ENCODE measurements around the gene CHMP1B.

DNA sequence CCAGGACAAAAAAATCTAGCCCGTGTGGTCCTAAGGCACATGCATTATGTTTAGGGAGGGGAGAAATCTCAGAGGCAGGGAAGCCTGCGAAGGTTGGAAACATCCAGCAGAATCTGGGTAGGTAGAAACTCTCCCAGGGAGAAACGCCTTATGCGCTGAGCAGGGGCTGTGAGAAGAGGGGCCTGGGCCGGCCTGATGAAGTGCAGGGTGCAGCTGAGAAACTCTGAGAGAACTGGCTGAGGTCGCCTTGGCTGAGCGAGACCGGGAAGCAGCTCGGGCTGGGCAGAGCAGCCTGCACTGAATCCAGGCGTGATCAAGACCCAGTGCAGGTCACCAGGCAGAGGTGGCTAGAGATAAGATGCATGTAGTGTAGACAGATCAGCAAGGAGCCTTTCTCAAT is 15.1 kb downstream of the CHMP1B start:
- TF ChIP-seq YY1 (IDR thresholded peaks at IDR 0.05; ENCODE audit: insufficient read depth, insufficient read length) (no peak), ZNF274 (IDR thresholded peaks at IDR 0.05; ENCODE audit: low read depth, low read length) (no peak)
